ENCODE data around the gene FREM2.

DNA sequence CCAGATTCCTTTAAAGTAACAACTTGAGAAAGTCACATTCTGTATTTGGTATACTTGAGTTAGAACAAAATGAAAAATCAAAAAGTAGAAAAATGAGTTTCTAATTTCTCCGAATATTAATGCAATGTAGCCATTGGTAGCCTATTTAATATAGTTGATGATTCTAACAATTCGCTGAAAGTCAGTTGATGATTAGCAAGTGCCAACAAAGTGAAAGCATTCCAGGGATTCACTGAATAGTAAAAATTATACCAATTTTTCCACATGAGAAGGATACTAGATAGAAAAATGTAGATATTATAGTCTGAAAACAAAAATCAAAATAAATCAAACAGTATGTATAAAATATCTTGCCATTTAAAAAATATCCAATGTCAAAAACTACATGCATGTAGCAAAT is 117.2 kb downstream of the FREM2 start:
- no peak for TF ChIP-seq YY1 (IDR thresholded peaks at IDR 0.05; ENCODE audit: low read depth)
- no peak for TF ChIP-seq RAD21 (IDR thresholded peaks at IDR 0.05; ENCODE audit: low read depth)
- TF ChIP-seq, protein P1, sequence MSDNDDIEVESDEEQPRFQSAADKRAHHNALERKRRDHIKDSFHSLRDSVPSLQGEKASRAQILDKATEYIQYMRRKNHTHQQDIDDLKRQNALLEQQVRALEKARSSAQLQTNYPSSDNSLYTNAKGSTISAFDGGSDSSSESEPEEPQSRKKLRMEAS (IDR thresholded peaks at IDR 0.05), result no peak
- no peak for TF ChIP-seq EP300 (IDR thresholded peaks at IDR 0.05; ENCODE audit: borderline replicate concordance)
- TF ChIP-seq TAF1 (IDR thresholded peaks at IDR 0.05; ENCODE audit: low read depth), result no peak
- TF ChIP-seq, protein P2, sequence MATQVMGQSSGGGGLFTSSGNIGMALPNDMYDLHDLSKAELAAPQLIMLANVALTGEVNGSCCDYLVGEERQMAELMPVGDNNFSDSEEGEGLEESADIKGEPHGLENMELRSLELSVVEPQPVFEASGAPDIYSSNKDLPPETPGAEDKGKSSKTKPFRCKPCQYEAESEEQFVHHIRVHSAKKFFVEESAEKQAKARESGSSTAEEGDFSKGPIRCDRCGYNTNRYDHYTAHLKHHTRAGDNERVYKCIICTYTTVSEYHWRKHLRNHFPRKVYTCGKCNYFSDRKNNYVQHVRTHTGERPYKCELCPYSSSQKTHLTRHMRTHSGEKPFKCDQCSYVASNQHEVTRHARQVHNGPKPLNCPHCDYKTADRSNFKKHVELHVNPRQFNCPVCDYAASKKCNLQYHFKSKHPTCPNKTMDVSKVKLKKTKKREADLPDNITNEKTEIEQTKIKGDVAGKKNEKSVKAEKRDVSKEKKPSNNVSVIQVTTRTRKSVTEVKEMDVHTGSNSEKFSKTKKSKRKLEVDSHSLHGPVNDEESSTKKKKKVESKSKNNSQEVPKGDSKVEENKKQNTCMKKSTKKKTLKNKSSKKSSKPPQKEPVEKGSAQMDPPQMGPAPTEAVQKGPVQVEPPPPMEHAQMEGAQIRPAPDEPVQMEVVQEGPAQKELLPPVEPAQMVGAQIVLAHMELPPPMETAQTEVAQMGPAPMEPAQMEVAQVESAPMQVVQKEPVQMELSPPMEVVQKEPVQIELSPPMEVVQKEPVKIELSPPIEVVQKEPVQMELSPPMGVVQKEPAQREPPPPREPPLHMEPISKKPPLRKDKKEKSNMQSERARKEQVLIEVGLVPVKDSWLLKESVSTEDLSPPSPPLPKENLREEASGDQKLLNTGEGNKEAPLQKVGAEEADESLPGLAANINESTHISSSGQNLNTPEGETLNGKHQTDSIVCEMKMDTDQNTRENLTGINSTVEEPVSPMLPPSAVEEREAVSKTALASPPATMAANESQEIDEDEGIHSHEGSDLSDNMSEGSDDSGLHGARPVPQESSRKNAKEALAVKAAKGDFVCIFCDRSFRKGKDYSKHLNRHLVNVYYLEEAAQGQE (IDR thresholded peaks at IDR 0.05; ENCODE audit: low read depth), result no peak
- no peak for TF ChIP-seq CEBPB (IDR thresholded peaks at IDR 0.05)
- TF ChIP-seq FOXM1 (IDR thresholded peaks at IDR 0.05; ENCODE audit: borderline replicate concordance, low read depth), result no peak
- no peak for TF ChIP-seq CREB1 (IDR thresholded peaks at IDR 0.05; ENCODE audit: low read depth)
- no peak for TF ChIP-seq ZBTB7A (IDR thresholded peaks at IDR 0.05; ENCODE audit: low read depth)
- TF ChIP-seq NFIC (IDR thresholded peaks at IDR 0.05), result no peak
- no peak for TF ChIP-seq TCF12 (IDR thresholded peaks at IDR 0.05; ENCODE audit: low read depth)
- TF ChIP-seq EGR1 (IDR thresholded peaks at IDR 0.05), result no peak

Data from Ishikawa (cell line).